Stomach smooth muscle (tissue), 2 donors: Measurements from ENCODE around the gene MOK.
"Not testable (repeated sequence)": the region's sequence is repeated elsewhere in the genome, so short reads cannot be mapped to it uniquely, and the experiment has no call there.

Experiments
- H3K27ac ChIP-seq: one replicate; pipeline ENCODE4 v1.7.0; 2013; ENCODE audit warnings: mild to moderate bottlenecking, low read length, inconsistent platforms
- H3K27me3 ChIP-seq, 2 donors: one replicate each; pipeline ENCODE4 v1.7.0; 2013; ENCODE audit warnings: low read length in 2 of 2; ENCODE audit not compliant: insufficient read depth in 2 of 2, control insufficient read depth in 1 of 2
- H3K36me3 ChIP-seq, 2 donors: one replicate each; pipeline ENCODE4 v1.7.0; 2013; ENCODE audit warnings: low read length in 2 of 2; ENCODE audit not compliant: control insufficient read depth in 2 of 2, insufficient read depth in 2 of 2
- H3K4me1 ChIP-seq: one replicate; pipeline ENCODE4 v1.7.0; 2013; ENCODE audit warnings: low read length; ENCODE audit not compliant: control insufficient read depth, insufficient read depth
- H3K4me3 ChIP-seq, 2 donors: one replicate each; pipeline ENCODE4 v1.7.0; 2013; ENCODE audit warnings: low read length in 2 of 2
- H3K9ac ChIP-seq, 2 donors: one replicate each; pipeline ENCODE4 v1.7.0; 2013; ENCODE audit warnings: low read length in 2 of 2, mild to moderate bottlenecking in 1 of 2
- H3K9me3 ChIP-seq, 2 donors: one replicate each; pipeline ENCODE4 v1.7.0; 2013; ENCODE audit warnings: low read length in 2 of 2; ENCODE audit not compliant: control insufficient read depth in 2 of 2
- donor health status: healthy.
- donor health status: Pancreatic carcinoma.

The MOK gene

GRCh38 chr14:102341566-102341965 is 36.6 kb upstream of the MOK start:
- no peak overlapping the region for H3K9ac ChIP-seq
- no peaks in the 10 kb centered on the region for H3K4me1 ChIP-seq
- no peaks in the 10 kb centered on the region for H3K9me3 ChIP-seq
- H3K27me3 ChIP-seq = no peaks in the 10 kb centered on the region
- H3K4me3 ChIP-seq = no peak overlapping the region
- peaks cover 33 to 50% of the 10 kb centered on the region in 2 donors for H3K36me3 ChIP-seq
- no peak overlapping the region for H3K27ac ChIP-seq

- H3K9ac ChIP-seq = no peak overlapping the region
- no peak overlapping the region for H3K27ac ChIP-seq
- H3K36me3 ChIP-seq = peaks cover 24 to 31% of the 10 kb centered on the region in 2 donors
- no peaks in the 10 kb centered on the region for H3K4me1 ChIP-seq
- H3K9me3 ChIP-seq = no peaks in the 10 kb centered on the region
- no peaks in the 10 kb centered on the region for H3K27me3 ChIP-seq
- no peak overlapping the region for H3K4me3 ChIP-seq
Observed at GRCh38 chr14:102338724-102339123, 33.8 kb upstream of the MOK start.

- no peak overlapping the region for H3K9ac ChIP-seq
- no peaks in the 10 kb centered on the region for H3K4me1 ChIP-seq
- H3K9me3 ChIP-seq = no peaks in the 10 kb centered on the region
- H3K36me3 ChIP-seq = peaks cover 20 to 32% of the 10 kb centered on the region in 2 donors
- H3K27ac ChIP-seq = no peak overlapping the region
- no peaks in the 10 kb centered on the region for H3K27me3 ChIP-seq
- H3K4me3 ChIP-seq = no peak overlapping the region
Observed at GRCh38 chr14:102335163-102335562, 30.2 kb upstream of the MOK start.

GRCh38 chr14:102333795-102334705 is 29.1 kb upstream of the MOK start:
- no peaks in the 10 kb centered on the region for H3K27me3 ChIP-seq
- no peak overlapping the region for H3K27ac ChIP-seq
- H3K9me3 ChIP-seq = no peaks in the 10 kb centered on the region
- no peak overlapping the region for H3K4me3 ChIP-seq
- no peak overlapping the region for H3K9ac ChIP-seq
- peaks cover 19 to 30% of the 10 kb centered on the region in 2 donors for H3K36me3 ChIP-seq
- H3K4me1 ChIP-seq = no peaks in the 10 kb centered on the region

- no peaks in the 10 kb centered on the region for H3K9me3 ChIP-seq
- H3K9ac ChIP-seq = no peak overlapping the region
- H3K36me3 ChIP-seq = peaks cover 15 to 24% of the 10 kb centered on the region in 2 donors
- no peaks in the 10 kb centered on the region for H3K4me1 ChIP-seq
- H3K27me3 ChIP-seq = no peaks in the 10 kb centered on the region
- H3K4me3 ChIP-seq = no peak overlapping the region
- H3K27ac ChIP-seq = no peak overlapping the region
Observed at GRCh38 chr14:102333390-102333789, 28.4 kb upstream of the MOK start.

- Histone ChIP-seq H3K27me3 (no peaks in the 10 kb centered on the region), H3K27ac (no peak overlapping the region), H3K9me3 (no peaks in the 10 kb centered on the region), H3K36me3 (peaks cover 18% of the 10 kb centered on the region in 2 donors), H3K4me1 (no peaks in the 10 kb centered on the region), H3K4me3 (no peak overlapping the region), H3K9ac (no peak overlapping the region)
Observed at GRCh38 chr14:102330806-102331205, 25.8 kb upstream of the MOK start.

- H3K27me3 ChIP-seq, H3K4me1 ChIP-seq, H3K4me3 ChIP-seq, H3K9ac ChIP-seq, H3K9me3 ChIP-seq, H3K27ac ChIP-seq: not testable (repeated sequence)
- peaks cover 17 to 20% of the 10 kb centered on the region in 2 donors for H3K36me3 ChIP-seq
Observed at GRCh38 chr14:102329381-102329780, 24.4 kb upstream of the MOK start.

- no peaks in the 10 kb centered on the region for H3K9me3 ChIP-seq
Observed at GRCh38 chr14:102326583-102326982, 21.6 kb upstream of the MOK start.

GRCh38 chr14:102325791-102326345 is 20.9 kb upstream of the MOK start:
- H3K27me3 ChIP-seq = no peaks in the 10 kb centered on the region
- H3K9ac ChIP-seq = no peak overlapping the region
- no peak overlapping the region for H3K27ac ChIP-seq
- peaks cover 4% of the 10 kb centered on the region for H3K4me1 ChIP-seq
- H3K9me3 ChIP-seq = no peaks in the 10 kb centered on the region
- no peak overlapping the region for H3K4me3 ChIP-seq
- H3K36me3 ChIP-seq = peaks cover 0 to 11% of the 10 kb centered on the region in 2 donors

More at GRCh38 chr14:102326583-102326982, 21.6 kb upstream of the MOK start:
- Histone ChIP-seq H3K9ac (no peak overlapping the region), H3K36me3 (peaks cover 2 to 11% of the 10 kb centered on the region in 2 donors), H3K4me1 (peaks cover 4% of the 10 kb centered on the region), H3K27me3 (no peaks in the 10 kb centered on the region), H3K4me3 (no peak overlapping the region), H3K27ac (no peak overlapping the region)

- Histone ChIP-seq H3K4me1 (peaks cover 20% of the 10 kb centered on the region), H3K9ac (no peak overlapping the region), H3K9me3 (no peaks in the 10 kb centered on the region), H3K27me3 (no peaks in the 10 kb centered on the region), H3K4me3 (no peak overlapping the region), H3K27ac (no peak overlapping the region), H3K36me3 (peaks cover 0 to 11% of the 10 kb centered on the region in 2 donors)
Observed at GRCh38 chr14:102323102-102323501, 18.1 kb upstream of the MOK start.
